ENCODE data around the gene CBX6.

DNA sequence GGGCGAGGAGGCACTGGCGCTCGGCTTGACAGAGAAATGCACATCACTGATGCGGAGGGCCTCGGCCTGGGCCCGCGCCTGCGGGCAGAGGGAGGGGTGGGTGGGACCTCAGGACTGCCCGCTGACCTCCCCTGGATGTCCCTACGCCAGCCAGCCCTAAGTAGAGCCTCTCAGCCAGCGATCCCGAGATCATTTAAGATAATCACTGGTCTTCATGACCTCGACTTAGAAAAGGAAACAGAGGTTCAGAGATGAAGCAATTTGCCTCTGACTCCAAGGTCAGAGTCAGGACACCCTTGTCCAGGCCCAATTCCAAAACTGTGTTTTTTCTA, 4.9 kb downstream of the CBX6 start:
- TF ChIP-seq, protein P1, sequence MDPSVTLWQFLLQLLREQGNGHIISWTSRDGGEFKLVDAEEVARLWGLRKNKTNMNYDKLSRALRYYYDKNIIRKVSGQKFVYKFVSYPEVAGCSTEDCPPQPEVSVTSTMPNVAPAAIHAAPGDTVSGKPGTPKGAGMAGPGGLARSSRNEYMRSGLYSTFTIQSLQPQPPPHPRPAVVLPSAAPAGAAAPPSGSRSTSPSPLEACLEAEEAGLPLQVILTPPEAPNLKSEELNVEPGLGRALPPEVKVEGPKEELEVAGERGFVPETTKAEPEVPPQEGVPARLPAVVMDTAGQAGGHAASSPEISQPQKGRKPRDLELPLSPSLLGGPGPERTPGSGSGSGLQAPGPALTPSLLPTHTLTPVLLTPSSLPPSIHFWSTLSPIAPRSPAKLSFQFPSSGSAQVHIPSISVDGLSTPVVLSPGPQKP (IDR thresholded peaks at IDR 0.05; ENCODE audit: low read depth, low read length), result no peak
- TF ChIP-seq POLR2A (IDR thresholded peaks at IDR 0.05; ENCODE audit: low read depth, low read length) (no peak; the same call in 1 of the 2 replicates), SPI1 (IDR thresholded peaks at IDR 0.05; ENCODE audit: borderline replicate concordance, insufficient read depth, low read depth, low read length) (no peak), CTCF (IDR thresholded peaks at IDR 0.05 in 2 of 3, conservative IDR thresholded peaks at IDR 0.05 in 1 of 3; ENCODE audit: control insufficient read depth in 2 of 3, extremely low read depth in 1 of 3, insufficient read depth in 1 of 3, low read depth in 3 of 3, low read length in 3 of 3) (no peak)
